Activated CD4-positive, CD25-positive, alpha-beta regulatory T cell treated with anti-CD3 and anti-CD28 coated beads, Interleukin-2, amount 50 U/mL, for 72 hours (primary cell): ENCODE results near the gene GREM2.

Experiments used
- DNase-seq: peaks from one replicate; pipeline ENCODE4 v3.0.0; 2021

The GREM2 gene

GRCh38 chr1:240555524-240555923 lies 56.4 kb downstream of the GREM2 start:
- no peak for DNase-seq

- no peak for DNase-seq
These were observed 58.6 kb downstream of the GREM2 start for GRCh38 chr1:240553351-240553750.

DNA sequence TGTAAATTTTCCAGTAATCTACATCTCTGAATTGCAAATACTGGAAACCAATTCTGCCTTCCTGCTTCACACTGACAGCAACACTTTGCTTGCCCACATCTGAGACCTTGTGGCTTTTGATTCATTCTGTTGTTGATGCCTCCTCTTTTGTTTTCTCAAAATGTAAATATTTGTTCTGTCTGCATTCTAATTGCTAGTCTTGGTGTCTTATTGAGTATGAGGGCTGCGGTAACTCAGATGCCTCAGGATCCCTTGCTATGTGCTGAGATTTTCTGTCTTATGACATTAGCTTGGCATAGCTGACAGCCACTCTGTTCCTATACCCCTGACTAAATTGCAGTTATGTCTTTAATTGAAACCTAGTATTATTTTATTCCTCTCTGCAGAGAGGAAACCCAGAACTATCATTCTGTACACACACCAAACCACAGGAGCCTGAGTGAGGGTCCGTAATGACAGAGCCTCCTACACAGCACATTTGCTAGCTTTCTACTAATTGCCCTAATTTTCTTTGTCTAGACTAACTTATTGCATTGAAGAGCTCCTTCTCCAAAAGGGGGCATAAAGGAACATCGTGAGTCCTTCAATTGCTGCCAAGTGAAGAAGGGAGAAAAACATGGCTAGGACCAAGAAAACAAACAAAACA lies 72.1 kb downstream of the GREM2 start:
- DNase-seq = no peak

GRCh38 chr1:240538776-240539430 lies 73.1 kb downstream of the GREM2 start:
- no peak for DNase-seq

- no peak for DNase-seq
These were observed 78.7 kb downstream of the GREM2 start for GRCh38 chr1:240533154-240533780.

GRCh38 chr1:240528591-240528990 lies 83.4 kb downstream of the GREM2 start:
- DNase-seq = no peak

DNA sequence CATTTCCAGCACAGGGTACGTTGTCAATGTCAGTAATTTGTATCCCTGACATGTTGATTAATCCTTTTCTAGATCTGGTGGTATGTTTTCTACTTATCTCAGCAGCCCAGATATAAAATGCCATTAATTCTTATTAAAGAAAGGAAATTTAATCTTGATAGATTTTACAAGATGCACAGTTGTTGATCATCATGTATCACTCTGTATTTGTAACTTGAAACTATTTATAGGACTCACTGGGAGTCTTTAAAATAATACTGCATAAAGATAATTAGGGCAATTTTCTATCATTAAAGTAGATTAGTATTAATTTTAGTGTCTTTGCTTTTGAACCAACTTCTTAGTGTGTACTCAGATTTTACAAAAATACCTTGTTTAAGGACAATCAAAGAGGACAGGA lies 84.9 kb downstream of the GREM2 start:
- no peak for DNase-seq

DNA sequence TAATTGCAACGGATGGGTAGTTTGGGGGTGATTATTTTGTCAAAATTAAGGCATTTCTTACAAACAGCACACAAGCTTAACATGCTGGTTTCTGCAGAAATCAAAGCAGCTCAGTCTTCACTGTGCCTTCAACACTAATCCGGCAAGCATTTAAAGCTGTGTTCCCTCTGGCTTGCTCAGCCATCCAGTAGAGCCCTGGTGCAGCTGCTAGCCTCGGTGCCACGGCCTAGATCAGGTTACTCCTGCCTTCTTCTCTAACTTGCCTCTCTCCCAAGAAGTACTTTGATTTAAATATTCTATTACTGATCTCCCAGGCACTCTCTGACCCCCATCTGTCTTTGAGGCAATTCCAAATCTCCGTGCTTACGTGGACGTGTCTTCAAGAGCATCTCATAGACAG lies 85.6 kb downstream of the GREM2 start:
- no peak for DNase-seq

GRCh38 chr1:240524356-240525069 lies 87.4 kb downstream of the GREM2 start:
- no peak for DNase-seq

DNA sequence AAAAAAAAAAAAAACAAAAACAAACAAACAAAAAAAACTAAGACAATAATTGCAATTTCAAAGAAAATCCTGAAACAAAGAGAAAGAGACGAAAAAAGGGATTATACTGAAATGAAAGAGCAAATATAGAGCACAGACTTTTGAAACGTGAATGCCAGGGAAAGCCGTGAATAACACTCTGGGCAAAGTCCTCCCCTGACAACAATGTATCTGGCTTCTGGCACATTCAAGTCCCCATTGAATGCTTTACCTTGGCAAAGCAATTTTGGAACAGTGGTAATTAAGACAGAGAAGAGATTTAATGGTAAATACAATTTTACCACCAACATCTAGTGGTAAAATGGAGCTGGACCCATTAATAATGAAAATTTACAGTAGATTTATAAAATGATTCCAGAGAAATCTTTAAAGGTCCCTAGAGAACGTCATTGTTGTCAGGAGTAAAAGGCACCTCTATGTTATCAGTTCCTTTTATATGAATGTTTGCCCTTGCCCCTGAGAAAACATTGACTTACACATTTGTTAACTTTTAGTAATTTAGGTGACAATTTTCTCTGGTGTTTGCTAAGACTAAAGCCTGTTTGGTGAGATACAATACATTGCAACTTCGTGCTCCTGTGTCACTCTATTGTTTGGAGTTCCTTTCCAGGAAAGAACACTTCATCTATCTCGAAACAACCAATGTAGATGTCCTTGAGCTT lies 89.7 kb downstream of the GREM2 start:
- no peak for DNase-seq

DNA sequence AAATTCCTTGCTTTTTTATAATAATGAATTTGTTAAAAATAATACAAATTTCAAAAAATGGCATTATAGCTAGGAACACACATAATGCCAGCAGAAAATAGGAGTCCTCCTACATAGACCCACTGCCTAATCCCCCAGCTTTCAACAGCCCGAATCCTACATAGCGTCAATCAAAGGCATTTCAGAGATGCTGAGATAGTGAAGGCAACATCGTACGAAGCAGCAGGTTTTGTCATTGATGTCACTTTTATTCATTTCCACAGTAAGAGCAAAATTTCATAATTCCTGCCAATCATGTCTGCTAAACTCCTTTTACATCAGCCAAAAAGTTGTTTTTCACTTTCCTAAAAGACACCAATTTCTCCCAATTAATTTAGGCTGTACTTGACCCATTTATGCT lies 94.1 kb downstream of the GREM2 start:
- DNase-seq = no peak

- DNase-seq = no peak
These were observed 95.9 kb downstream of the GREM2 start for GRCh38 chr1:240516069-240516468.

- DNase-seq = no peak
These were observed 96.5 kb downstream of the GREM2 start for GRCh38 chr1:240515505-240515904.

- no peak for DNase-seq
These were observed 100.2 kb downstream of the GREM2 start for GRCh38 chr1:240511789-240512188.

DNA sequence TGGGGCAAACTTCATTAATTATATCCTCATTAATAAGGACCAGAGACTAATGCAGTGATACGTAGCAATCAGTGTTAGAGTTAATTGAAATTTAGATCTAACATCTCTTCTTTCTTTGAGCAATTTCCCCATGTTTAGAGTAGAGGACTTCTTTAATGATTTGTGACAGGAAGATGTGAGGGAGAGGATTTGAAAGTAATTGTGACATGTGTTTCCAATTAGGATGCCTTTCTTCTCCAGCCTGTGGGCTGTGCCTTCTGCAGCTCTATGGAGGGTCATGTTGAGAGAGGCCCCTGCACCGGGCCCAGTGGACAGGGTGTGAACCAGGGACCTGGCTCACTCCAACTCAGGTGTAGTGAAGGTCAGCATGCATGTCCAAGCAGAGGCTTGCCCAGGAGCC lies 103.0 kb downstream of the GREM2 start:
- no peak for DNase-seq

GRCh38 chr1:240508201-240508600 lies 103.8 kb downstream of the GREM2 start:
- DNase-seq = no peak

DNA sequence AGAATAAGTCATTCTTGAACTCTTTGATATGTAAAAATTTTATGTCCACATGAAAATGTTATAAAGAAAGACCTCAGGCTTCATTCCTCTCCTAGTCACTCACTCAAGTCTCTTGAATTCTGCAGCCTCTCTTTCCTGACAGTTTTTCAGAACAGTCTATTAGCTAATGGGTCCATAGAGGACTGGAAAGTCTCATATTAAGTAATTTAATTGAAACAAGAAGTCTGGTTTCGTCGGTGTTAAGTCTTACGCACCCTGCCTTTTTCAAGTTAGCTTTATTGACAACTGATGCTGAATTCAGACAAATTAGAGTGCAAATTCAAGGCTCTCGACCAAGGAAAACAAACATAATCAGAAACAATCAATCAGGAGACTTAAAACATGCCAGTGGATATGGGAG lies 105.8 kb downstream of the GREM2 start:
- no peak for DNase-seq

DNA sequence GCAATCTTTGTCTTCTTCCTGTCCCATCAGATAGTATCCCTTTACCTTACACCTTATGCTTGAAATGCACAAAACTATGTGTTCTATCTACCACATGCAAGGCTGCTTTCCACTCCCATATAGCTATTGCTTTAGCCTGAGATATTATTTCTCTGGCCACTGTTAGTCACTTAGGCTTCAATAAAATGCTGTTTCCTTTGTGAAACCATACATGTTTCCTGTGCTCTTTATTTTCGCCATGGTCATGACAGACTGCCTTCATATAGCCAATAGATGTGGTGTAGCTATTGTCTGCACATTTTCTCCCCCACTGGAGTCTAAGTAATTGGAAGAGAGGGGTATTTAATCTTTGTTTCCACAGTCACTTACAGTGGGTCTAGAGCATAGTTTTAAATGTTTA lies 108.4 kb downstream of the GREM2 start:
- DNase-seq = no peak

DNA sequence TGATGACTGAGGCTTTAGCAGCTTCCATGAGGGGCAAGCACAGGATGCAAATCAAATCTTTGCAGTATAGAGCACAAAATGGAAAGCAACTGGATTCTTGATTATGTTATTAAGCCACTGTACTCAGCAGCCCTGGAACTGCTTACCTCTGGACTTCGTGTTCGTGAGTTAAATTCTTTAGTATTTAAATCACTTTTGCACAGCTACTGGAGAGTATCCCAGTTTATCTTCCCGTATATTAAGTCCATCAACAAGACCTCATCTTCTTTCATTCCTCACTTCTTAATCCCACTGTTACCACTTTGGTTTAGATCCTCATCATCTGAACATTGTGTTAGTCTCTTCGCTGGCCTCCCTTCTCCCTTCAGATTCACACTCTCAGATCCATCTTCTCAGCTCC lies 108.9 kb downstream of the GREM2 start:
- DNase-seq = no peak

GRCh38 chr1:240501115-240501514 lies 110.8 kb downstream of the GREM2 start:
- DNase-seq = no peak

DNA sequence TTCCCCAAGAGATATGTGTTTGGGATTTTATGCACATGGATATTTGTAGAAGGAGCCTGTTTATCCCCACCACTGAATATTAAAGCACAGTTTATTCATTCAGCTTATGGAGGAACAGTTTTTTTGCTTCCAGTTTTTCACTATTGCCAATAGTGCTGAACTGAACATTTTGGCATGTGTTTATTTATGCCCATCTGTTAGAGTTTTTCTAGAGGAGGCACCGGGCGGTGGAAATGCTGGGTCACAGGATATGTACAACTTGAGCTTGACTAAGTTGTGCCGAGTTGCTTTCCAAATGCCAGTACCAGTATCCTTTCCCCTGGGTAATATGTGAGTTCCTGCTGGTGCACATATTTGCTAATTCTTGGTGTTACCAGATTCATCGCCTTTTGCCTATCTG lies 111.3 kb downstream of the GREM2 start:
- no peak for DNase-seq

GRCh38 chr1:240499012-240499411 lies 112.9 kb downstream of the GREM2 start:
- DNase-seq = no peak

GRCh38 chr1:240498335-240498734 lies 113.6 kb downstream of the GREM2 start:
- DNase-seq = no peak
